Retina (tissue), 1 donor: Measurements from ENCODE around the gene CDKN2C.
A peak's percentile ranks its signal among the peaks of the same experiment; 100 is the strongest.

Experiments
- DNase-seq: peaks from one replicate; pipeline ENCODE4 v3.0.0-alpha.2; 2016

CDKN2C gene

GRCh38 chr1:50966991-50967390, 3.1 kb upstream of the CDKN2C start:
- no peak for DNase-seq

GRCh38 chr1:50967416-50968157, 2.5 kb upstream of the CDKN2C start:
- DNase-seq = peak; percentile 21

- peak; percentile 96 for DNase-seq
Measured at GRCh38 chr1:50968158-50968820, 1.8 kb upstream of the CDKN2C start.

- DNase-seq = peak; percentile 87
Measured at GRCh38 chr1:50968821-50969610, 1.0 kb upstream of the CDKN2C start.

- no peak for DNase-seq
Measured at GRCh38 chr1:50970509-50970887, 453 bp downstream of the CDKN2C start.

- DNase-seq = peak; percentile 24
Measured at GRCh38 chr1:50970931-50971582, 1.0 kb downstream of the CDKN2C start.

GRCh38 chr1:50971748-50972305, 1.8 kb downstream of the CDKN2C start:
- no peak for DNase-seq

GRCh38 chr1:50972766-50973165, 2.7 kb downstream of the CDKN2C start:
- no peak for DNase-seq

- DNase-seq = no peak
Measured at GRCh38 chr1:50973255-50973654, 3.2 kb downstream of the CDKN2C start.

- DNase-seq = no peak
Measured at GRCh38 chr1:50973875-50974617, 4.0 kb downstream of the CDKN2C start.

- DNase-seq = no peak
Measured at GRCh38 chr1:50974618-50974935, 4.5 kb downstream of the CDKN2C start.

GRCh38 chr1:50975436-50975835, 5.4 kb downstream of the CDKN2C start:
- no peak for DNase-seq

- peak; percentile 55 for DNase-seq
Measured at GRCh38 chr1:50976111-50976889, 6.3 kb downstream of the CDKN2C start.

GRCh38 chr1:50976890-50977574, 7.0 kb downstream of the CDKN2C start:
- peak; percentile 76 for DNase-seq

GRCh38 chr1:50977575-50978143, 7.6 kb downstream of the CDKN2C start:
- peak; percentile 76 for DNase-seq

- peak; percentile 83 for DNase-seq
Measured at GRCh38 chr1:50978144-50978851, 8.3 kb downstream of the CDKN2C start.

GRCh38 chr1:50978852-50979781, 9.1 kb downstream of the CDKN2C start:
- peak; percentile 28 for DNase-seq

- DNase-seq = no peak
Measured at GRCh38 chr1:50979937-50980336, 9.9 kb downstream of the CDKN2C start.

GRCh38 chr1:50980505-50980904, 10.5 kb downstream of the CDKN2C start:
- DNase-seq = no peak
